Loucy (cell line): ENCODE data around the gene RALGAPB.

ENCODE experiments used
- CTCF ChIP-seq: fragments of 200-600 bp; sonication (generic); conservative IDR thresholded peaks from 2 replicates; pipeline ENCODE4 v1.5.1; 2014; ENCODE audit warnings: mild to moderate bottlenecking, antibody characterized with exemption, low read length
- EZH2phosphoT487 ChIP-seq: fragments of 200-600 bp; IDR thresholded peaks from 2 replicates; pipeline ENCODE4 v1.6.1; 2018; ENCODE audit warnings: antibody characterized with exemption, mild to moderate bottlenecking, moderate library complexity, borderline replicate concordance

DNA sequence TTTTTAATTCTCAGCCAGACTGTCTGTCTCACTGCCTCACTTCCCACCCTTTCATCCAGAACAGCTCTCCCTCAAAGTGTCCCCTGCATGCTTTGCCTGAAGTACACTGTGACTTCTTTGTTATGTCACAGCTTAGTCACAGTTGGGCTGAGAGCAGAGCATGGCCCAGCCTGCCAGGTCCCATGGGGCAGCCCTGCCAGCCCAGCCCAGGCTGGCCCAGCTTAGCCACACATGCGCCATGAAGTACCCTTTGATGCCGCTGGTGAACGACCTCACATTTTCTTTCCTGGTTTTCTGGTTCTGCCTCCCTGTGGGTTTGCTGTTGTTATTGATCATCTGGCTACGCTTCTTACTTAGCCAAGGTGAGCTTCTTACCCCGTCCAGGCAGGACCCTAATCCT, 108.4 kb downstream of the RALGAPB start, which contains the start of gene ADIG:
- TF ChIP-seq CTCF = no peak
- TF ChIP-seq EZH2phosphoT487 = no peak
